WTC11 (cell line): ENCODE data around the gene PLPP4.

ENCODE experiments used
- CTCF ChIP-seq: fragments of 200-600 bp; IDR thresholded peaks from 2 replicates; pipeline ENCODE4 v1.8.0; 2022; ENCODE audit warnings: antibody characterized with exemption
- ELF4 ChIP-seq: sonication (generic); formaldehyde crosslinking; IDR thresholded peaks from 2 replicates; pipeline ENCODE4 v1.8.1; 2022; ENCODE audit warnings: low read depth, mild to moderate bottlenecking, moderate library complexity, missing genetic modification reagents
- ZBTB21 ChIP-seq: sonication (generic); formaldehyde crosslinking; IDR thresholded peaks from 2 replicates; pipeline ENCODE4 v1.8.1; 2023; ENCODE audit warnings: mild to moderate bottlenecking, missing genetic modification reagents, borderline replicate concordance
- ZNF425 ChIP-seq: fragments of 250-450 bp; sonication (Bioruptor Pico); conservative IDR thresholded peaks from 2 replicates; pipeline ENCODE4 v1.9.0; 2021; ENCODE audit warnings: mild to moderate bottlenecking
- ZNF512 ChIP-seq: sonication (generic); formaldehyde crosslinking; IDR thresholded peaks from 2 replicates; pipeline ENCODE4 v1.8.1; 2022; ENCODE audit warnings: missing genetic modification reagents, borderline replicate concordance

- TF ChIP-seq CTCF (no peak), ZNF425 (CRISPR knock-in tag) (no peak), ZNF512 (CRISPR knock-in tag) (no peak), ELF4 (CRISPR knock-in tag) (no peak), ZBTB21 (no peak)
Measured at GRCh38 chr10:120477743-120478141, 20.7 kb downstream of the PLPP4 start.
